CD4-positive, alpha-beta T cell treated with Interleukin-4 for 1 hour (primary cell): ENCODE results near the gene ADAP1.

Source experiments
- DNase-seq, 2 donors: peaks; one replicate each; pipeline ENCODE4 v3.0.0-alpha.2; 2020 to 2022

The ADAP1 gene

DNA sequence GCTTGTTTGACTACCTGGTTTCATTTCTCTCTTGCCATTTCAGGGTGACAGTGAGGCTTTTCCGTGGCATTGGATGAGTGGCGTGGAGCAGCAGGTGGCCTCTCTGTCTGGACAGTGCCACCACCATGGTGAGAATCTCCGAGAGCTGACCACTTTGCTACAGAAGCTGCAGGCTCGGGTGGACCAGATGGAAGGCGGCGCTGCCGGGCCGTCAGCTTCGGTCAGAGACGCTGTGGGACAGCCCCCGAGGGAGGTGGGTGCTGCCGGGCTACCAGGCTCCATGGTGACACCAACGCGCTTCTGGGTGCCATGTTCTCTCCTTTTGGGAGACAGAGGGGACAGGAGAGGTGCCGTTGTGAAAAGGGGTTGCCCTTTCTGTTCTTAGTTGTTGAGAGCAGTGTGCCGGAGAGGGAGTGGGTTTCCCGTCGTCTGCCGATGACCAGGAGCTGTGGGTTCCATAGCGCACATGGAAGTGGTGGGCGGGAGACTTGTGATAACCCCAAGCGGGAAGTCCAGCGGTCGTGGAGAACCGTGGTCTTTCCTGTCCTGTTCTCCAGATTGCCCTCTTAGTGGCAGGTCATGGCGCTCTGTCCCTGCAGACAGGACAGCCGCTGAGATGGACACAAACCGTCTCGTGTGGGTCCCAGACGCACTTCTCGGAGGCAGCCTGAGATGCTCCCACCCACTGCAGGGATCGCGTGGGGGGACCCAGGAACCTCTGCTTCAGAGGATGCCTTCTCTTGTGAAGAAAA, 100.9 kb downstream of the ADAP1 start:
- DNase-seq: no peak

DNA sequence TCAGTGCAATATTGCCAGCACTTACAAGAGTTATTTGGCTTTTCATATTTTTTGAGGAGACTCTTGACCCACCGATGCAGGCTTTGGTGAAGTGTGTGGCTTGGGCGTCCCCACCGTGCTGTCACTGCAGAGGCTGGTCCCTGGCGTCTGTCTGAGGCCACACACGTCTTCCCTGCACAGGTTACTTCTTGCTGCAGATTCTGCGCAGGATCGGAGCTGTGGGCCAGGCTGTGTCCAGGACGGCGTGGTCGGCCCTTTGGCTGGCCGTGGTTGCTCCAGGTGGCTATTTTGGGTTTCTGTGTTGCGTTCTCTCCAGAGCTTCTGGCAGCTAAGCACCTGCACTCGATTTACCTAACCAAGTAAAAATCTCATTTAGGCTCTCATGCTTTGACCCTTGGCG, 103.3 kb downstream of the ADAP1 start:
- no peak for DNase-seq

DNA sequence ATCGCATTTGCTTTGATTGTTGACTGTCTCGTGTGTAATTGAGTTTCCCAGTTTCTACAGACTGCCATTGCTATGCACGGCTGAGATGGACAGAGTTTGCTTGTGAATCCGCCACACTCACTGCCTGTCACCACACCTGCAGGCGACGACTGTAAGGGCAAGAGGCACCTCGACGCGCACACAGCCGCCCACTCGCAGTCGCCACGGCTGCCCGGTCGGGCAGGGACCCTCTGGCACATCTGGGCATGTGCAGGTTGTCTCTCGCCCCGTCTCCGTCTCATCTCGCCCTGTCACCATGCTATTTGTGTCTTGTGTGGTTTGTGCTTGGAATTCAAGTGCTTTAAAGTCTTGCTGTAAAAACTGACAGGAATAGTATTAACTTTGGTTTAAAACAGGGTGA, 104.7 kb downstream of the ADAP1 start:
- no peak for DNase-seq

DNA sequence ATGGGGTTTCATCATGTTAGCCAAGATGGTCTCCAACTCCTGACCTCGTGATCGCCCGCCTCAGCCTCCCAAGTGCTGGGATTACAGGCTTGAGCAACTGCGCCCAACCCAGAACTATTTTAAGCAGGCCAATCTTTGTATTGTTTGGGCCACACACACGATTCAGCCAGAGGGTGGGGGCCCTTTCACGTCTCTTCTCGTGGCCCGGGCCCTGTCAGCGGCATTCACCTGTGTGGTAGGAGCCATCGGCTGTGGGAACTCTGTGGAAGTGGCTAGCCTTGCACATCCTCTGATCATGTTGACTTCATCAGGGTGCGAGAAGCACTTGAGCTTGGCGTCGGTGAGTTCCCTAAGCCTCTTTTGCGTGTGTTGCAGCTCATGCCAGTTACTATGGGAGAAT, 105.3 kb downstream of the ADAP1 start:
- DNase-seq: no peak
